ENCODE results near the gene MND1.

Gene MND1

DNA sequence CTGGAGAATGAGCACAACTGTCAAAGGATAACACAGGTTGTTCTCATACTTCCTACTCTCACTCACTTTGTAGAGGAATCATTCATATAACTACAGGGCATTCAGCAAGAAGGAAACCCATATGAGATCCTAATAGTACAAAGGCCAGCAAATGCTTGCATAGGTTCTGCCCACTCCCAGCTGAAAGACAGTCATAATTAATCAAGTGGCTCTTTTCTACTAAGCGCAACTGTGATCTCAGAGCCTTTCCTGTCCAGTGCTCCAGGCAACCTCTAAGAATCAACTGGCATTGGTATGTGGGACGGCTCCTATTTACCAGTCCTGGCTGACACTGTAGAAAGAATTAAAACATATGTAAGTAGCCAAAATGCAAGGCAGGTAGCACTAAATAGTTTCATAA is 18.9 kb upstream of the MND1 start:
- no peak for TF ChIP-seq POLR2AphosphoS5 (IDR thresholded peaks at IDR 0.05; ENCODE audit: low read depth, low read length)
- TF ChIP-seq SIN3A (IDR thresholded peaks at IDR 0.05; ENCODE audit: borderline replicate concordance, insufficient read depth, low read length) = no peak
- TF ChIP-seq FOXP2 (optimal IDR thresholded peaks at IDR 0.05; ENCODE audit: borderline replicate concordance, extremely low read depth, extremely low read length, insufficient read depth) = no peak

DNA sequence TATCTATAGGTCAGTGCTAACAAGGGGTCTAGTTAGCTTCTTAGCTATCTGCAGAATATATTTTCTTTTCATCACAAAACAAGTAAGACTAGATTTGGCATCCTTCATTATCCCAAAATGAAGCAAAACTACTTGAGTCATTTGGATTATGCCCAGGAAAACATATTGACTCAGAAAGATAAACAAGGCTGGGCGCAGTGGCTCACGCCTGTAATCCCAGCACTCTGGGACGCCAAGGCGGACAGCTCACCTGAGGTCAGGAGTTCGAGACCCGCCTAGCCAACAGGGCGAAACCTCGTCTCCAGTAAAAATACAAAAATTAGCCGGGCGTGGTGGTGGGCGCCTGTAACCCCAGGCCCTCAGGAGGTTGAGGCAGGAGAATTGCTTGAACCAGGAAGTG is 18.0 kb upstream of the MND1 start:
- TF ChIP-seq POLR2AphosphoS5 (IDR thresholded peaks at IDR 0.05; ENCODE audit: low read depth, low read length) = no peak

DNA sequence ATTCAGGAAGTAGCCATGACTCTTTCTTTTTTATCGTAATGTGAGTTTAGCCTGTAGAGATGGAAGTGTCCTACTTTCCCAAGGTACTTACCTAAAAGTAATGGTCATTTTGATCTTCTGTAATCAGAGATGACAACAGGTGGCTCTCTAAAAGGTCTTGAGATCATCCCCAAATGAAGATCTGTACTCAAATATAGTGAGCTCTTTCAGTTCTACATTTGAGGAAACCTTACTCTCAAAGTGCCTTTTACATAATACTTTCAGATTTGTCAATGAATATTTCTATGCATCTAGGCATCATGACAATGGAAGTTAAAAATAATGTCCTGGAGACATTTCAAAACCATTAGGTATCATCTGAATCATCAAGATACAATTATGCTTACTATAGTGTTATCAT is 17.2 kb upstream of the MND1 start:
- TF ChIP-seq SIN3A (IDR thresholded peaks at IDR 0.05; ENCODE audit: borderline replicate concordance, insufficient read depth, low read length) (no peak), FOXP2 (optimal IDR thresholded peaks at IDR 0.05; ENCODE audit: borderline replicate concordance, extremely low read depth, extremely low read length, insufficient read depth) (no peak), TAF1 (IDR thresholded peaks at IDR 0.05; ENCODE audit: borderline replicate concordance, insufficient read depth, low read length) (no peak), POLR2AphosphoS5 (IDR thresholded peaks at IDR 0.05; ENCODE audit: low read depth, low read length) (no peak)
- TF ChIP-seq, protein P1, sequence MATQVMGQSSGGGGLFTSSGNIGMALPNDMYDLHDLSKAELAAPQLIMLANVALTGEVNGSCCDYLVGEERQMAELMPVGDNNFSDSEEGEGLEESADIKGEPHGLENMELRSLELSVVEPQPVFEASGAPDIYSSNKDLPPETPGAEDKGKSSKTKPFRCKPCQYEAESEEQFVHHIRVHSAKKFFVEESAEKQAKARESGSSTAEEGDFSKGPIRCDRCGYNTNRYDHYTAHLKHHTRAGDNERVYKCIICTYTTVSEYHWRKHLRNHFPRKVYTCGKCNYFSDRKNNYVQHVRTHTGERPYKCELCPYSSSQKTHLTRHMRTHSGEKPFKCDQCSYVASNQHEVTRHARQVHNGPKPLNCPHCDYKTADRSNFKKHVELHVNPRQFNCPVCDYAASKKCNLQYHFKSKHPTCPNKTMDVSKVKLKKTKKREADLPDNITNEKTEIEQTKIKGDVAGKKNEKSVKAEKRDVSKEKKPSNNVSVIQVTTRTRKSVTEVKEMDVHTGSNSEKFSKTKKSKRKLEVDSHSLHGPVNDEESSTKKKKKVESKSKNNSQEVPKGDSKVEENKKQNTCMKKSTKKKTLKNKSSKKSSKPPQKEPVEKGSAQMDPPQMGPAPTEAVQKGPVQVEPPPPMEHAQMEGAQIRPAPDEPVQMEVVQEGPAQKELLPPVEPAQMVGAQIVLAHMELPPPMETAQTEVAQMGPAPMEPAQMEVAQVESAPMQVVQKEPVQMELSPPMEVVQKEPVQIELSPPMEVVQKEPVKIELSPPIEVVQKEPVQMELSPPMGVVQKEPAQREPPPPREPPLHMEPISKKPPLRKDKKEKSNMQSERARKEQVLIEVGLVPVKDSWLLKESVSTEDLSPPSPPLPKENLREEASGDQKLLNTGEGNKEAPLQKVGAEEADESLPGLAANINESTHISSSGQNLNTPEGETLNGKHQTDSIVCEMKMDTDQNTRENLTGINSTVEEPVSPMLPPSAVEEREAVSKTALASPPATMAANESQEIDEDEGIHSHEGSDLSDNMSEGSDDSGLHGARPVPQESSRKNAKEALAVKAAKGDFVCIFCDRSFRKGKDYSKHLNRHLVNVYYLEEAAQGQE (IDR thresholded peaks at IDR 0.05; ENCODE audit: insufficient read depth in 1 of 2, low read depth in 2 of 2, low read length in 2 of 2) = no peak

DNA sequence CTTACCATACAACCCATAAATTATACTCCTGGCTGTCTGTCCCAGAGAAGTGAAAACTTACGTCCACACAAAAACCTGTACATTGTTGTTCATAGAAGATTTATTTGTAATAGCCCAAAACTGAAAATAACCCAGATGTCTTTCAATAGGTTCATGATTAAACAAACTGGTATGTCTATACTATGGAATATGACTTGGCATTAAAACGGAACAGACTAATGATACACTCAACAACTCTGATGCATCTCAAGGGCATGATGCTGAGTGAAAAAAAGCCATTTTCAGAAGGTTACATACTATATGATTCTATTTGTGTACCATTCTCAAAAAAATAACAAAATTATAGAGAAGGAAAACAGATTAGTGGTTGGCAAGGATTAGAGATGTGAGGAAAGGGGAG is 11.6 kb upstream of the MND1 start:
- TF ChIP-seq TAF1 (IDR thresholded peaks at IDR 0.05; ENCODE audit: borderline replicate concordance, insufficient read depth, low read length) (no peak), POLR2AphosphoS5 (IDR thresholded peaks at IDR 0.05; ENCODE audit: low read depth, low read length) (no peak), FOXP2 (optimal IDR thresholded peaks at IDR 0.05; ENCODE audit: borderline replicate concordance, extremely low read depth, extremely low read length, insufficient read depth) (no peak), SIN3A (IDR thresholded peaks at IDR 0.05; ENCODE audit: borderline replicate concordance, insufficient read depth, low read length) (no peak)
- TF ChIP-seq, protein P1 (IDR thresholded peaks at IDR 0.05; ENCODE audit: insufficient read depth in 1 of 2, low read depth in 2 of 2, low read length in 2 of 2) = no peak

DNA sequence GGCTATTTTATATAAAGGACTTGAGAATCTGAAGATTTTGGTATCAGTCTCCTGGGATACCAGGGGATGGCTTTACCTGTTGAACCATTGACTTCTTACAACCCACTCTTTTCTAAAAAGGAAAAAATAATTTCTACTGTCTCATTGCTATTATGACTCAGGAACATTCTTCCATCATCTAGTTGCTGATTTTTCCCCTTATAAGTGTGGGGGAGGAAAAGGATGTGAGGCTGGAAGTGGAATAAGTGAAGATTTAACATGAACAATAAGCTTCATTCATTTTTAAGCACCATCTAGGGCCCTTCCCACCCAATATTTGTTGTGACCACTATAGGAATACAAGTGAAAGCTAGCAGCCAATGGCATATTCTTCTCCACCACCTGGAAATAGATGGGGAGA is 10.6 kb upstream of the MND1 start:
- TF ChIP-seq POLR2AphosphoS5 (IDR thresholded peaks at IDR 0.05; ENCODE audit: low read depth, low read length) (no peak), SIN3A (IDR thresholded peaks at IDR 0.05; ENCODE audit: borderline replicate concordance, insufficient read depth, low read length) (no peak), FOXP2 (optimal IDR thresholded peaks at IDR 0.05; ENCODE audit: borderline replicate concordance, extremely low read depth, extremely low read length, insufficient read depth) (no peak), TAF1 (IDR thresholded peaks at IDR 0.05; ENCODE audit: borderline replicate concordance, insufficient read depth, low read length) (no peak)
- TF ChIP-seq, protein P1 (IDR thresholded peaks at IDR 0.05; ENCODE audit: insufficient read depth in 1 of 2, low read depth in 2 of 2, low read length in 2 of 2) = no peak

DNA sequence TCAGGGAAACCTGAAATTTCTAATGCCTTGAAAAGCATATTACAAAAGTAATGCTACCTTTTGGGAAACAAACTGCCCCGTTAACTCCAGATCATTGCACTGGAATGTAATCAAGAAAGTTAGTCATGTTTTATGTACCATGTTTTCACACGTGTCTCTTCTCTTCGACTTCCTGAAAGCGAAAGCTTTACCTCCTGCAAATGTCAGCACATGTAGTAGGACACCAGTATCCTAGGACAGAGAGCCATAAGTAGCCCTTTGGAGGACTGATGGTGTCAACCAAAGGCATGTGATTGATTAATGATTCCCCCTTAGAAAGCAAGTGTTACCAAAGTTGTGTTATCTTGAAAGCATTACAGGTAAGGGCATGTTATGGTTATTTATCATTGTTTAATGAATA is 8.8 kb upstream of the MND1 start:
- TF ChIP-seq, protein P1 (IDR thresholded peaks at IDR 0.05; ENCODE audit: insufficient read depth in 1 of 2, low read depth in 2 of 2, low read length in 2 of 2) = no peak
